Smooth muscle cell (in vitro differentiated cells): Measurements from ENCODE around the gene MYRIP. TPM values are rescaled to one million over a fixed set of nuclear protein-coding genes. Genes with fewer than 3 reads are reported as not detected.

Experiments
- DNase-seq: peaks from one replicate; lab custom pipeline; 2025; ENCODE audit not compliant: unreplicated experiment; lab: John Stamatoyannopoulos, UW
- H2AFZ ChIP-seq: fragments of 200-600 bp; sonication (generic); 2 replicates; pipeline ENCODE4 v1.6.0; 2016; ENCODE audit warnings: antibody characterized with exemption, low read depth, mild to moderate bottlenecking
- H3F3A ChIP-seq: fragments of 200-600 bp; sonication (generic); 2 replicates; pipeline ENCODE4 v1.6.0; 2017; ENCODE audit warnings: antibody characterized with exemption, low read depth
- H3K27ac ChIP-seq: fragments of 200-600 bp; sonication (generic); 2 replicates; pipeline ENCODE4 v1.5.1; 2016; ENCODE audit warnings: low read depth, mild to moderate bottlenecking
- H3K27me3 ChIP-seq: fragments of 200-600 bp; sonication (generic); 2 replicates; pipeline ENCODE4 v1.6.1; 2016; ENCODE audit warnings: low read depth, mild to moderate bottlenecking
- H3K36me3 ChIP-seq: fragments of 200-600 bp; sonication (generic); 2 replicates; pipeline ENCODE4 v1.5.1; 2016; ENCODE audit warnings: low read depth
- H3K4me1 ChIP-seq: fragments of 200-600 bp; sonication (generic); 2 replicates; pipeline ENCODE4 v1.5.1; 2016; ENCODE audit warnings: low read depth
- H3K4me2 ChIP-seq: fragments of 200-600 bp; sonication (generic); 2 replicates; pipeline ENCODE4 v1.6.0; 2016; ENCODE audit warnings: mild to moderate bottlenecking
- H3K4me3 ChIP-seq: fragments of 200-600 bp; sonication (generic); 2 replicates; pipeline ENCODE4 v1.5.1; 2016; ENCODE audit warnings: mild to moderate bottlenecking
- H3K79me2 ChIP-seq: fragments of 200-600 bp; sonication (generic); 2 replicates; pipeline ENCODE4 v1.6.0; 2016; ENCODE audit warnings: low read depth, mild to moderate bottlenecking
- H3K9ac ChIP-seq: fragments of 200-600 bp; sonication (generic); 2 replicates; pipeline ENCODE4 v1.6.0; 2016; ENCODE audit warnings: low read depth
- H3K9me3 ChIP-seq: fragments of 200-600 bp; sonication (generic); replicated peaks from 2 replicates; pipeline ENCODE4 v1.5.1; 2016; ENCODE audit warnings: low read depth
- H4K20me1 ChIP-seq: fragments of 200-600 bp; sonication (generic); 2 replicates; pipeline ENCODE4 v1.6.0; 2016; ENCODE audit warnings: low read depth
- CTCF ChIP-seq: fragments of 200-600 bp; sonication (generic); IDR thresholded peaks from 2 replicates; pipeline ENCODE4 v1.5.1; 2017; ENCODE audit warnings: borderline replicate concordance, mild to moderate bottlenecking, antibody characterized with exemption; ENCODE audit not compliant: insufficient read depth, poor library complexity, severe bottlenecking
- WGBS: methylation state at CpG from one replicate; pipeline ENCODE4 v1.1.7; 2016; ENCODE audit warnings: low lambda C conversion rate; 5-methylcytosine and 5-hydroxymethylcytosine counted together
- polyA plus RNA-seq: library from polyadenylated mRNA; unstranded; fragments of >200 nt; fragmentation: Nextera tagmentation; extraction: Ambion mirVana; gene quantifications from 2 replicates; pipeline ENCODE4 v1.2.1, GENCODE V29; 2016
- total RNA-seq: library from RNA; depleted of rRNA; stranded (reverse); fragments of >200 nt; gene quantifications from 2 replicates; pipeline ENCODE4 v1.2.3, GENCODE V29; 2014

The MYRIP gene
- total and polyA plus RNA-seq, 2 experiments from 2014 or later: not detected

GRCh38 chr3:40102182-40102581, 292.8 kb downstream of the MYRIP start:
- no peaks in the 10 kb centered on the region for H3K9me3 ChIP-seq
- no peak overlapping the region for H3K9ac ChIP-seq
- H3F3A ChIP-seq: no peaks in the 10 kb centered on the region
- no peak for TF ChIP-seq CTCF
- no peak for DNase-seq
- no peaks in the 10 kb centered on the region for H3K79me2 ChIP-seq
- H3K4me1 ChIP-seq: no peaks in the 10 kb centered on the region
- H3K4me2 ChIP-seq: no peak overlapping the region
- no peaks in the 10 kb centered on the region for H4K20me1 ChIP-seq
- H3K4me3 ChIP-seq: no peak overlapping the region
- H3K36me3 ChIP-seq: no peaks in the 10 kb centered on the region
- no peak overlapping the region for H3K27ac ChIP-seq
- H2AFZ ChIP-seq: no peak overlapping the region
- no peaks in the 10 kb centered on the region for H3K27me3 ChIP-seq

GRCh38 chr3:40103829-40104228, 294.4 kb downstream of the MYRIP start:
- TF ChIP-seq CTCF: no peak
- DNase-seq: no peak
- no peaks in the 10 kb centered on the region for H3K27me3 ChIP-seq
- no peak overlapping the region for H3K4me2 ChIP-seq
- H3K9me3 ChIP-seq: no peaks in the 10 kb centered on the region
- no peak overlapping the region for H3K4me3 ChIP-seq
- no peaks in the 10 kb centered on the region for H4K20me1 ChIP-seq
- H3K27ac ChIP-seq: no peak overlapping the region
- no peaks in the 10 kb centered on the region for H3K79me2 ChIP-seq
- no peak overlapping the region for H3K9ac ChIP-seq
- H2AFZ ChIP-seq: no peak overlapping the region
- H3K36me3 ChIP-seq: no peaks in the 10 kb centered on the region
- no peaks in the 10 kb centered on the region for H3F3A ChIP-seq
- no peaks in the 10 kb centered on the region for H3K4me1 ChIP-seq

GRCh38 chr3:40104441-40104840, 295.0 kb downstream of the MYRIP start:
- WGBS: 88% methylated on average over 4 of the region's 4 CpGs
- Histone ChIP-seq H3K4me3 (no peak overlapping the region), H3K36me3 (no peaks in the 10 kb centered on the region), H4K20me1 (no peaks in the 10 kb centered on the region), H3F3A (no peaks in the 10 kb centered on the region), H3K9me3 (no peaks in the 10 kb centered on the region), H3K27me3 (no peaks in the 10 kb centered on the region), H3K79me2 (no peaks in the 10 kb centered on the region), H3K4me1 (no peaks in the 10 kb centered on the region), H2AFZ (no peak overlapping the region), H3K27ac (no peak overlapping the region), H3K9ac (no peak overlapping the region), H3K4me2 (no peak overlapping the region)
- no peak for TF ChIP-seq CTCF
- no peak for DNase-seq

- H3K4me2 ChIP-seq: no peak overlapping the region
- no peak overlapping the region for H2AFZ ChIP-seq
- H3K27ac ChIP-seq: no peak overlapping the region
- H4K20me1 ChIP-seq: no peaks in the 10 kb centered on the region
- H3K27me3 ChIP-seq: no peaks in the 10 kb centered on the region
- H3K9ac ChIP-seq: no peak overlapping the region
- 53% methylated on average over 1 of the region's 1 CpG for WGBS
- H3F3A ChIP-seq: no peaks in the 10 kb centered on the region
- no peaks in the 10 kb centered on the region for H3K36me3 ChIP-seq
- H3K9me3 ChIP-seq: no peaks in the 10 kb centered on the region
- H3K79me2 ChIP-seq: no peaks in the 10 kb centered on the region
- H3K4me3 ChIP-seq: no peak overlapping the region
- no peak for DNase-seq
- H3K4me1 ChIP-seq: no peaks in the 10 kb centered on the region
- TF ChIP-seq CTCF: no peak
These were observed 299.2 kb downstream of the MYRIP start for GRCh38 chr3:40108643-40109042.
